T1000 (cell line): ENCODE results near the gene GNG13.
A peak's percentile ranks its signal among the peaks of the same experiment; 100 is the strongest.

Experiments
- DNase-seq: peaks from one replicate; lab custom pipeline; 2025; ENCODE audit warnings: mixed read lengths; lab: John Stamatoyannopoulos, UW

The GNG13 gene

DNA sequence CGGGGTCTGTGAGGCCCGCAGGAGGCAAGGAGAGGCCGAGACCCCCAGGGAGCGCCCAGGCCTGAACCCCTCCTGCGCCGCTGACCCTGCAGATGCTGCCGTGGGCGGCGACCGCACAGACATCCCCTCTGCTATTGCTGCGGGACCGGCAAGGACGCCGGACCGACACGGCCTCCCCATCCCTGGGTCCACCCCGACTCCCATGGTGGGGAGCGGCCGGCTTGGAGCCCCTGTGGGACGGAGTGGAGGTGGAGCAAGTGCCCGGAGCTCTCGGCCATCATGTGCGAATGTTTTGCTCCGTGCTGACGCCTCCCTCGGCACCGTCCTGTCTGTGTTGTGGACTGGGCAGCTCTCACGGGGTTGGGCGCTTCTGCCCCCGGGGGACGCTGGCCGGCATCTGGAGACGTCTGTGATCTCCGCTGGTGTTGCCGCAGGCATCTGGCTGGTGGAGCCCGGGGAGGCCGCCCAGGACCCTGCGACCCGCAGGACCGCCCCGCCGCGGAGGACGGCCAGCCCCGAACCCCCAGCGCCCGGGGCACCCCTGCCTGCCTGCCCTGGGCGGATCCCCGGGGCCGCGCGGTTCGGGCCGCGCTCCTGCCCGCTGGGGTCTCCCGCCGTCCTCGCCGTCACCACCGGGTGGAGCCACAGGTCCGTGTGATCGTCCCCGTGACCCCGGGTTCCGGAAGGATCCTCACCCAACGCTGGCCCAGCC lies 12.8 kb upstream of the GNG13 start:
- no peak for DNase-seq

DNA sequence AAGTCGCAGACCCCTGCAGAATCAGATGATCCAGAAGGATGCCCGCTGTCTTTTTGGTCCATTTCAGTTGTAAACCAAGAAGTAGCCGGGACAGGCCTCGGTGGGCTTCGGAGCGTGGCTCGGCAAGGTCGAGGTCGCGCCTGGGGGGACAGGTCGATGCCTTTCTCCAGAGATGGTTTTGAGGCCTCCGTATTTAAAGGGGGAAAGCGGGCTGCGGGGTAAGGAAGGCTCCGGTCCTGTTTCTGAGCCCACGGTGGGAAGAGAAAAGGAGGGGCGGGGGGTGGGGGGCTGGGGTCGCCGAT lies 7.5 kb upstream of the GNG13 start:
- DNase-seq = no peak

DNA sequence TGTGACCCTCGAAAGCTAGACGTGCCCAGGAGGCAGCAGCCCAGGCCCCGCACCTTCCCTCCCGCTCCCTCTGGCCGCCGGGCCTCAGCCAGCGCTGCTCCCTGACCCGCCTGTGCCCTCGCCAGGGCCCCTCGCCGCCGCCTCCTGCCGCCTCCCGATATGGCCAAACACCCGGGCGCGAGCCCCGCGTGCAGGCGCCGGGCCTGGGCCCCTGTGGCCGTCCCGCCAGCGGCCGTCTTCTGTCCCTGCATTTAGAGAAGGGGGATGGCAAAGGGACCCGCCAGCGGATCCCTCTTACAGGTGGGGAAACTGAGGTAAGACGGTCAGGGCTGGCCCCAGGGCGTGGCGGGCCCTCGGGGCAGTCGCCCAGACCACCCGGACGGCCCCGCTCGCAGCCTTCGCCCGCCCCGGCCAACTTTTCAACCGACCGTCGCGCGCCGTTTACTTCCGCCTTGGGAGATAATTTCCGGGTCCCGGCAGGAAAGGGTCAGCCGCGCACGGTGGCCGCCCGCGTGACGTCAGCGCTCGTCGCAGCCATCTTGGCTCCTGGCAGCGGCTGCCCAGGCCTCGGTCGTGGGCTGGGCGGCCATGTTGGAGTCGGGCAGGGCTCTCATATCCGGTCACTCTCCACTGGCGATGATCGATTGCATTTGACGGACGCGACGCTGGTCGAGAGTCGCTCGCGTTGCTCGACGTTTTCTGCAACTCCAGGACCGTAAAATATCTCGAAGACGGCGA lies 7.0 kb upstream of the GNG13 start:
- peak; percentile 88 for DNase-seq

DNA sequence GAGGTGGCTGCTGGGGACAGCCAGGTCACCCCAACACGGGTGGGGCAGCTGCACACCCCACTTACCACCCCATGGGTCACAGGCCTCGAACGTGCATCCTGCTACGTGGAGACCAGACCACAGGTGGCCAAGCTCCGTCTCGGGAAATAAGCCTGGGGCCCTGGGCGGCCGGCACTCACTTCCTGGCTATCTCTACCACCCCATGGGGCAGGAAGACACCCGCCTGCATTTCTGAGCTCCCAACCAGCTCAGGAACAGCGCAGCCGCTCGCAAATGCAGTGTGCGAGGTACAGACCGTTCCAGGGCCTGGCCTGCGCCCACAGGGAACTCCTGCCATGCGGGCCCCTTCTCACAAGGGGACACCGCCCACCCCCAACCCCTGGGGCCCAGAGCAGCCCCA lies 4.9 kb upstream of the GNG13 start:
- no peak for DNase-seq

DNA sequence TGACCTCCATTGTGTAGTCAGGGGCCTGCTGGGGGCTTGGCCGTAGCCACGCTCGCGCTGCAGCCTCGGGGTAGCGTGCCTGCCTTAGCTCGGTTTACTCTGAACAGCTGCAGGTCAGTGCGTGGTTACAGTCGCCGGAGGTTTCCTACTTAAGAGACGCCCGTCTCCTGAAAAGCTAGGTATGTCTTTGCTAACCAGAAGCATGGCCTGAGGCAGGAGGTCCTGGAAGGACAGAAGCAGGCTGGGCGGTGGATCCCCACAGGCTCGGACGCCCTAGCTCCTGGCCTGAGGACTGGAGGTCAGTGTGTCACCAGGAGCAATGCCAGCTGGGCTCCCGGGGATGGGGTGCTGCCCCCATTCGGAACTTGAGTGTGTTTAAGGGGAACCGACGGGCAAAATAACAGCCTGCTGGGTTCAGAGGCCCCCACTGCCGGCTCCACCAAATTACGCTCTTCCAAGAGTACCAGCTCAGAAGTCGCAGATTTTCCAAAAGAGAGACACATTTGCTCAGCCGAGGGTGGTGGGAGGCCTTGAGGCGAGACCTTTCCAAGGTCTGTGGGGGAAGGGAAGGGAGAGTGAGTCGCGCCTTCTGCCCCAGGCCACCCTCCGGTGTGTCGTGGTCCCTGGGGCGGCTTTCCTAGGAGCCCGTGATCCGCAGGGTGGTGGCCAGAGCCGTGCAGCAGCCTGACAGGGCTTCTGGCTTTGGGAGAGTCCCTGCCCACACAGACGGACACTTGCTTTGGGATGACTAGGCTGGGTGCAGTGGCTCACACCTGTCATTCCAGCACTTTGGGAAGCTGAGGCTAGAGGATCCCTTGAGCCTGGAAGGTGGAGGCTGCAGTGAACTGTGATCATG lies 3.9 kb upstream of the GNG13 start:
- DNase-seq = no peak

DNA sequence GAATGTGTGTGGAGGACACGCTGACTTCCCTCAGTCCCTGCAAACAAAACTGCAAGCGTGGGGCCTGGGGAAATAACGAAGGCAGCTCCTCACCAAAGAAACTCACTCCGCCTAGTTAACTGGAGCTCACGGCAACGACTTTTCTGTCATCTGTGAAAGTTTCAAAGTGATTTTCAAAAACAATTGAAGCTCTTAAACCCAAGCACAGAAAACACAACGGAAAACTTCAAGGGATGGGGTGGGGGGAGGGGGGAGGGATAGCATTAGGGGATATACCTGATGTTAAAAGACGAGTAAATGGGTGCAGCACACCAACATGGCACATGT lies 3.2 kb upstream of the GNG13 start:
- DNase-seq = no peak

DNA sequence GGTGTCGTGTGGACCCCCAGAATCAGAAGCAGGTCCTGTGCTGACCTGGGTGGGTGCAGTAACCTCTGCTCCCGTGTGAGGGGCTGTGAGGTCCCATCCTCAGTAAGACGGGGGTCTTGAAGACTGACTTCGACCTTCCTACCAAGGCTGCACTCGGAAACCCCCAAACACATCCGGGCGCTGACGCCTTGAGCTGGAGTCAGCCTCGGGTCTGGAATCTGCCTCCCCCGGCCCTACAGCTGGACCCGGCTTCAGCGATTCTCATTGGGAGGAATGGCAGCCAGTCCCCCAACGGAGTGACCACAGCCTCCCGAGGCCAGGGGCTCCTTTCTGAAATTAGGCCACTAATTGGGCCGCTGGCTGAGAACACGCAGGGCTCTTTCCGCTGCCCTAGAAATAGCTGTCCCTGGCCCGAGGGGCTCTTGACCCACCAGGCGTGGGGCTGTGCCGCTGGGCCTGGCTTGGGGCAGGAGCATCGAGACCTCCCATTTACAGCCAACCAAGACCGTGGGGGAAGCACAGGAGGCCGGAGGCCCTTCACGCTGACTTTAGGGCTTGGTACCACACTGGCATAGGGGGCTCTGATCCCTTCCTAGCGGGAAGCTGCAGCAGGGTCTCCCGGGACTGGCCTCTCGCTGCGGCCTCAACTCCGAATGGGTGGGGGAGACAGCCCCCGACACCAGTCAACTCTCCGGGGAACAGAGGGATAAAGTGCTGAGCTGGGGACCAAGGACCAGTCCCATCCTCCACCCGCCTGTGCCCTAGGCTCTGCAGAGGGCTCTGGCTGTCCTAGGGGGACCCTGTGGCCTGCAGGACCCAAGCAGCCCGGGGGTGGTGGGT lies 2.6 kb upstream of the GNG13 start:
- no peak for DNase-seq

DNA sequence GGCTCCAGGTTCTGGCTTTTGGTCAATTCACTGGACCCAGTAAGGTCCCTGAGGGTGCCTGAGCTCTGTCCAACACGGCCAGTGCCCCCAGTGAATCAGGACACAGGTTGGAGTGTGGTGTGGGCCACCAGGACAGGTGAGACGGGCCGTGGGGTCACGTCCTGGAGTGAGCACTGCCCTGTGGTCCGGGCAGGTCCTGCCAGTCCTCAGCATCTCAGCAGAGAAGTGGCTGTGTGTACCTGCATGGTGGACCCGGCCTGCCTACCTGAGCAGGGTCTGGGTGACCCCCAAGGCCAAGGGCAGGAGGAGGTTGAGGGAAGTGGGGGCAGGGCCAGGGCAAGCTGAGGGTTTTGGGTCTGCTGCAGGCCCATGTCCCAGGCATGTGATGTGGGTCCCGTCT lies 1.9 kb upstream of the GNG13 start:
- DNase-seq = no peak

DNA sequence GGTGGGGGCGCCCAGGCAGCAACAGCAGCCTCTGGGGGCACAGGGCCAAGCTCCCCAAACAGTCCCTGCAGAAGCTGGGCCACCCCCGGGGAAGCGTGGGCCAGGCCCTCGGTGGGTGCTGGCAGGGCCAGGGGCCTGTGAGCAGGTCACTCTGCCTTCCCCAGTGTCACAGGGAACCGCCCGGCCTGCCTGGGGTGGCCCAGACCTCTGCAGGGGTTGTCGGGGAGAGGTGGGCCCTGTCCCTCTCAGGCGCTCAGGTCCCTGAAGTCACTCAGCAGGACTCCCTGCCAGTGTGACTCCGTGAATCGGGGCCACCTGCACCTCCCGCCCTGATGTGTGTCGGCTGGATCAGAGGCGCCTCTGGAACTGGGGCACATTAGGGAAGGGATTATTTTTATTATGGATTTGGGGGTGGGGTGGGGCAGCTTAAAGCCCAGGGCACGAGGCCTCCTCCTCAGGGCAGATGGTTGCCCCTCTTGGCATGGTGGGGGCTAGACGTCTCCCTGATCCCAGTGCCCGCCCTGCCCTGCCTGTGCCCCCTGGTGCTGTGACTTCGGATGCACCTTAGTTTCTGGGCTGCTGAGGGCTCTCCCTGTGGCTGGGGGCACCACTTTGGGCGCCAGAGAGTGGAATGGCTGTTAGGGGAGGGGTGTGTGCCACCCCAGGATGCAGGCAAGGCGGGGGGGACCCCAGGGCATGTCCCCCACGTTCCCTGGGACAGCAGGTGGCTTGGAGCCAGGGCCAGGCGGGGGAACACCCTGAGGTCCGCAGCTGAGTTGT lies 1.2 kb upstream of the GNG13 start:
- no peak for DNase-seq

DNA sequence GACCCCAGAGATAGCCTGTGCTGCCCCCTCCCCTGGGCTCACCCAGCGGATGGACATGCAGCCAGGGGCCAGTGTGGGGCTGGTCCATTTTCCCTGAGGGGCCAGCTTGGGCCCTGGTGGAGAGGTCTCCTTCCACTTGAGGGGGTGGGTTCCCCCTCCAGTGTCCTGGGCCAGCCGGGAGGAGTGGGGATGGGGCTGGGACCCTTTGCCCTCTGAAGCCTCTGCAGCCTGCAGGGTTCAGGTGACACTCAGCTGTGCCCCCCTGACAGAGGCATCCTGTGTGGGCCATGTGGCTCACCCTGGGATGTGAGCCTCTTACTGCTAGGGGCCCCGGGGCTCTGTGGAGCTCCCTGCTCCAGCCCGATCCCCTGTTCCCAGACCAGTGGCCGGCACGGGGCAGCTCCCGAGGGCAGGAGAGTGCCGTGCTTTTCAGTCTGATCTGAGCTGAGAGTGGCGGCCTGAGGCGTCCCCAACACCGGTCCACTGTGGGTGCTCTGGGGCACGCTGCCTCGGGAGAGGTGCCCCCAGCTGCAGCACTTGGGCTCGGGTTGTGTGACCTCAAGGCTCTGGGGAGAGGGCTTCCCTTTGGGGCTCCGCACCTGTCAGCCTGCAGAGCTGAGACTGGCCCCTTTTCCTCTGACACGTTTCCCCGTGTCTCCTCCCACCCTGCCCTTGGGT lies 439 bp upstream of the GNG13 start:
- DNase-seq = no peak

DNA sequence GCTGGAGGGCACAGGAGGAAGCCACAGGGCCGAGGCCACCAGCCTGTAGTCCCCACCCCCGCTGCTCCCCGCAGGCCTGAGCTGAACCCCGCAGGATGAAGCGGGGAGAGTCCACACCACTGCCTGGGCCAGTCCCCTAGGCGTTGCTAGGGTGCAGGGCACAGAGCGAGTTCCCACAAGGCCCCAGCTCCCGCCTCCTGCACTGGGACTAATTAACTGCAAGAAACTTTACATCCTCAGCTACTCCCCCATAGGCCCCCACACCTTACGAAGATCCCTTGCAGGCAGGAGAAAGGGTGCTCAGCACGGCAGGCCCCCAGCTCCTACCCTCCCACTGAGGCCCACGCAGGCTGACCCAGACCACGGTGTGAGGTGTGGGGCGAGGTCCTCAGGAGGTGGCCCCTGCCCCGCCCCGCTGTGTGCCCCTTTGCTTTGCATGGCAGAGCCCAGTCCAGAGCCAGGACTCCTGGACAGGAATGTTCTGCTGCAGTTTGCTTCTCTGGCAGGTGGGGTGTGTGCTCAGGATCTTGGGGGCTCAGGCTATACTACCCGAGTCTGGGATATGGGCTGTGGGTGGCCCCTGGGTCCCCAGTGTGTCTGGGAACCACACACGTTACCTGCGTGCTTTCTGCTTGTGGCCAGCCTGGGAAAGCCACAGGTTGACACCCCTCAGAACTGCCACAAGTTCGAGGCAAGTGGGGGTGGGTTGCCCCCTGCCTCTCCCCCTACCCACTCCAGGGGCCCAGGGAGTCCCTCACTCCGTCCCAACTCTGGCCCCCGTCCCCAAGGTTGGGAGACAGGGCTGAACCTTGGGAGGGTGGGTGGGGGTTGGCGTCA lies 1.2 kb downstream of the GNG13 start:
- DNase-seq = no peak

DNA sequence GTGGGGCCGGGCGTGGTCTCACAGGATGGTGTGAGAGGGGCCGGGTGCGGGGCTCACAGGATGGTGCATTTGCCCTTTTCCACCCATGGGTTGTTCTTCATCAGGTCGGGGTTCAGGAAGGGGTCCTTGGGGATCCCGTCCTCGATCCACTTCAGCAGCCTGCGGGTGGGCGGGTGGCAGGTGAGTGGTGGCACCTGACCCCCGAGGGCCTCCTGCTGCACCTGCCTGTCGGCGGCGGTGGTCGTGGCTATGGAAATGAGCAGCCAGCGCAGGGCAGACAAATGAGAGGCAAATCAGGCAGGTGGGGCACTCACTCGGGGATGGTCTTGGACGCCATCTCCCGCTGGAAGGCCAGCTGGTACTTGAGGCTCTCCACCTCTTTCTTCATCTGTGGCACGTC lies 1.9 kb downstream of the GNG13 start:
- no peak for DNase-seq

DNA sequence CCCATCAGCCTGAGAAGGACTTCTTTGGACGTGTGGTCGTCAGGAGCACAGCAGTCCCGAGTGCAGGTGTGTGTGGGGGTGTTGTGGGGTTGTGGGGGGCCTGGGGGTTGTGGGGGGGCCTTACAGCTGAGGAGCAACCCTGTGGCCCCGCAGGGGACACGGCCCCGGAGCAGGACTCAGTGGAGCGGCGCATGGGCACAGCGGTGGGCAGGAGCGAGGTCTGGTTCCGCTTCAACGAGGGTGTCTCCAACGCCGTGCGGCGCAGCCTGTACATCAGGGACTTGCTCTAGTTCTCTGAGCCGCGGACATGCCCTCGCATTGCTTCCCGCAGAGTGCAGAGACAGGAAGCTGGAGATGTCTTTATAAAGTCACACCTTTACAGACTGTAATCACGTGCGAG lies 2.8 kb downstream of the GNG13 start:
- DNase-seq = no peak

DNA sequence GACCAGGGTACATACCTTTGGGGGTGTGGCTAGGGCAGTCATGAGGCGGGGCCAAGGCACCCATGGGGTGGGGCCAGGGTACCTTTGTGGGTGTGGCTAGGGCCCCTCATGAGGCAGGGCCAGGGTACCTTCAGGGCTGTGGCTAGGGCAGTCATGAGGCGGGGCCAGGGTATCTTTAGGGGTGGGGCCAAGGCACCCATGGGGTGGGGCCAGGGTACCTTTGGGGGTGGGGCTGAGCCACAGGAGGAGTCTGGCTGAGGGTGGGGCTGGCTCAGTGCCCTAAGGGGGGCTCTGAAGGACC lies 3.5 kb downstream of the GNG13 start:
- no peak for DNase-seq

DNA sequence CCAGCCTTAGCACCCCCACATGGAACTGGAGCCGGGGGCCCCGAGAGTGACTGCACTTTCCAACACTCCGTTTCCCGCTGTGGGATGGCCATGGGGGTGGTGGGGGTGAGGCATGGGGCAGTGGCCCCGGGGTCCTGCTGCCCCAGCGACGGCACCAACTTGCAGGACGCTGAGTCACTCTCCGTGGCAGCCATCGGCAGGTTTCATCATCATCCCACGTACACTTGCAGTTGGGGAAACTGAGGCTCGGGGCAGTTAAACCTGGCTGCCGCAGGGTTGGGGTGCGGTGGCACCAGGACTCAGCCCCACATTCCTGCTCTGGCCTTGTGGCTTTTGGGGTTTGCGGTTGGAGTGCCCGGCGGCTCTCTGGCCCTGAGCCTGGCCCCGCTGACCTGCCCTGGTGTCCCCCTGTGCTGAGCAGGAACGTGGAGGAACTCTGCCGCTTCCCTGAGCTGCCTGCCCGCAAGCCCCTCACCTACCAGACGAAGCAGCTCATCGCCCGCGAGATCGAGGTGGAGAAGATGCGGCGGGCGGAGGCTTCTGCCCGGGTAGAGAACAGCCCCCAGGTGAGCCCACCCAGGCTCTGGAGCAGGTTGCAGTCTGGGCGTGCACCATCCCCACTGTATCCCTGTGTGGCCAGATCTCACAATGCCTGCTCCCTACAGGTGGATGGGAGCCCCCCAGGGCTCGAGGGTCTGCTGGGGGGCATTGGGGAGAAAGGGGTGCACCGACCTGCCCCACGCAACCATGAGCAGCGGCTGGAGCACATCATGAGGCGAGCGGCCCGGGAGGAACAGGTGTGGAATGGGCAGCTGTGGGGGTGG lies 4.0 kb downstream of the GNG13 start:
- DNase-seq = no peak

DNA sequence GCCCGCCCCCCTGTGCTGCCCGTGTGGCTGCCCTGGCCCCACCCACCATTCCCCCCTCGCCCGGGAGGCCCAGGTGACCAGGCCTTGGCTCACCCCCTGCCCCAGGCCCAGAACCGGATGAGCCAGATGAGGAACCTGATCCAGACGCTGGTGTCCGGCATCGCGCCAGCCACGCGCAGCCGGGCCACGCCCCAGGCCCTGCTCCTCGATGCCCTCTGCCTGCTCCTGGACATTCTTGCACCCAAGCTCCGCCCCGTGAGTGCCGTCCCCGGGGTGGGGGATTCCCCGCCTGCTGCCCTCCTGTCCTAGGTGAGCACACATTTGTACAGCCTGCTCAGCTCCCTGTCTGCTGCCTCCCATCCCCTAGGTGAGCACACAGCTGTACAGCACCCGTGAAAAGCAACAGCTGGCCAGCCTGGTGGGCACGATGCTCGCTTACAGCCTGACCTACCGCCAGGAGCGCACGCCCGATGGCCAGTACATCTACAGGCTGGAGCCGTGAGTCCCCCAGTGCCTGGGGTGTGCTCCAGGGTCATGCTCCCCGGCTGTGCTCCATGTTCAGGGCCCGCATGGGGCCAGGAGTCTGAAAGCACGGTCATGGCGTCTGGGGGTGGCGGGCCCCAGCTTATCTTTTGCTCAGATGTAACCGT lies 4.8 kb downstream of the GNG13 start:
- DNase-seq = no peak

DNA sequence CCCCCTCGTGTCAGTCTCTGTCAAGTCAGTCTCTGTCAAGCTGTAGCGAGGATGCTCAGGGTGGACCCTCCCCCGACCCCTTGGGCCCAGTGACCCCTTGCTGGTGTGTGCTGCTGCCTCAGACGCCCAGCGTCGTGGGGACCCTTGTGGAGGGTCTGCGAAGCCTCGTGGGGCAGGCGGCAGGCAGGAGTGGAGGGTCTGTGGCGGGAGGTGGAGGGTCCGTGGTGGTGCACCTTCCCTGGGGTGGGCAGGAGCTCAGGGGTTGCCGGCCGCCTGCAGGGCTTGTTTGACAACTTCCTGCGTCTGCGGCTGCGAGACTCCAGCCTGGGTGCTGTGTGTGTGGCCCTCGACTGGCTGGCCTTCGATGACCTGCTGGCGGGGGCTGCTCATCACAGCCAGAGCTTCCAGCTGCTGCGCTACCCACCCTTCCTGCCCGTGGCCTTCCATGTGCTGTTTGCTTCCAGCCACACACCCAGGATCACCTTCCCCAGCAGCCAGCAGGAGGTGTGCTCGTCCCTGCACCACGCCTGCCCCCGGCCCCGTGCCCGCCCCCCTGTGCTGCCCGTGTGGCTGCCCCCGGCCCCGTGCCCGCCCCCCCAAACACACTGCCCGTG lies 5.6 kb downstream of the GNG13 start:
- no peak for DNase-seq

DNA sequence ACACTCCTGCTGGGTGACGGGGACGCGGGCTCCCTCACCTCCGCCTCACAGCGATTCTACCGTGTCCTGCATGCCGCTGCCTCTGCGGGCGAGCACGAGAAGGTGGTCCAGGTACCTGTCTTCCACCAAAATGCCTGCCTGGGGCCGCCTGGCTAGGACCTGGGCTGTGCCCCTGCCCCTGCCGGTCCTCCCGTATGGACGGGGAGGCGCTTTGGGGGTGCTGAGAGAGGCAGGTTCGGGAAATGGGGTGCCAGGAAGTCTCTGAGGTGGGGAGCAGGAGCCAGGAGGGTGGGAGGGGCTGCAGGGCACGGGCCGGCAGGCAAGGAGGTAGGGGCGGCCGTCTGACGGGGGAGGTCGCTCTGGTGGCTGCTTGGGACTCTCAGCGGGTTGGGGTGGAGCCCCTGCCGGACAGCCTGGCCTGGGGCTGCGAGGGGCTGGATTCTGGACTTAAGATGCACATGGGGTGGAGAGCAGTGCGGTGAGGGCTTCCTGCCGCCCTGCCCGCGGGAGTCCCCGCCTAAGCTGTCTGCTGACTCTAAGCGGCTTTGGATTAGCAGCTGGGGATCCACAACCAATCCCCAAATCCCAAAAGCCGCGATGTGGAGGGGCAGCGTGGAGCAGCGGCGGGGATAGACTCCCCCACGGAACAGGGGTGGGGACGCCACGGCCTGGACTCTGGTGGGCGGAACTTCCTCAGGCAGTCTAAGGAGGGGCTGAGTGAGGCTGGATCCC lies 6.3 kb downstream of the GNG13 start:
- no peak for DNase-seq
